DMS53 treated with DMSO at 0.1 percent for 48 hours (cell line): ENCODE data around the gene NCR3LG1.

ENCODE experiments used
- DNase-seq: peaks from one replicate; lab custom pipeline; 2025; ENCODE audit not compliant: unreplicated experiment; lab: John Stamatoyannopoulos, UW

Gene NCR3LG1

GRCh38 chr11:17391493-17392355, 40.1 kb downstream of the NCR3LG1 start:
- peak; percentile 92 for DNase-seq

- DNase-seq = no peak
These were observed 41.3 kb downstream of the NCR3LG1 start for GRCh38 chr11:17392872-17393271.

- no peak for DNase-seq
These were observed 41.9 kb downstream of the NCR3LG1 start for GRCh38 chr11:17393472-17393871.

GRCh38 chr11:17394743-17395390, 43.3 kb downstream of the NCR3LG1 start:
- no peak for DNase-seq

GRCh38 chr11:17395554-17395961, 44.0 kb downstream of the NCR3LG1 start:
- DNase-seq = no peak

- DNase-seq = no peak
These were observed 44.4 kb downstream of the NCR3LG1 start for GRCh38 chr11:17395978-17396377.

- DNase-seq = no peak
These were observed 45.2 kb downstream of the NCR3LG1 start for GRCh38 chr11:17396598-17397310.

- DNase-seq = no peak
These were observed 45.9 kb downstream of the NCR3LG1 start for GRCh38 chr11:17397311-17398002.

- no peak for DNase-seq
These were observed 47.6 kb downstream of the NCR3LG1 start for GRCh38 chr11:17399236-17399635.

- no peak for DNase-seq
These were observed 48.6 kb downstream of the NCR3LG1 start for GRCh38 chr11:17400048-17400775.

- no peak for DNase-seq
These were observed 49.7 kb downstream of the NCR3LG1 start for GRCh38 chr11:17401316-17401715.

- no peak for DNase-seq
These were observed 50.2 kb downstream of the NCR3LG1 start for GRCh38 chr11:17401841-17402240.

GRCh38 chr11:17402486-17402885, 50.9 kb downstream of the NCR3LG1 start:
- no peak for DNase-seq

GRCh38 chr11:17403980-17404759, 52.6 kb downstream of the NCR3LG1 start:
- DNase-seq = no peak

GRCh38 chr11:17405232-17406005, 53.8 kb downstream of the NCR3LG1 start:
- peak; percentile 91 for DNase-seq

- no peak for DNase-seq
These were observed 54.6 kb downstream of the NCR3LG1 start for GRCh38 chr11:17406082-17406817.

GRCh38 chr11:17406818-17407149, 55.2 kb downstream of the NCR3LG1 start:
- no peak for DNase-seq

GRCh38 chr11:17407575-17407974, 56.0 kb downstream of the NCR3LG1 start:
- DNase-seq = no peak
